B cell (primary cell): ENCODE measurements around the gene ZBTB21. TPM values are rescaled to one million over a fixed set of nuclear protein-coding genes. Genes with fewer than 3 reads are reported as not detected.

Experiments used
- ATAC-seq: fragments of 200-7000 bp; cut with Tn5 transposase; one replicate; pipeline ENCODE4 v1.10.0; 2021; ENCODE audit warnings: low read depth, mild to moderate bottlenecking, moderate number of reproducible peaks, moderate library complexity
- CTCF ChIA-PET: fragments of 350-600 bp; sonication (Branson Sonifier 250); formaldehyde crosslinking; loops from one replicate; lab custom pipeline; 2021; ENCODE audit warnings: antibody characterized with exemption, inconsistent platforms; lab: Charles Lee
- POLR2A ChIA-PET: fragments of 350-600 bp; sonication (Branson Sonifier 250); formaldehyde crosslinking; loops from one replicate; lab custom pipeline; 2021; ENCODE audit warnings: antibody characterized with exemption; lab: Charles Lee
- DNase-seq: peaks from one replicate; pipeline ENCODE4 v3.0.0; 2013
- H2AFZ ChIP-seq: 2 replicates; pipeline ENCODE4 v1.6.1; 2012; ENCODE audit warnings: mild to moderate bottlenecking, low read depth, low read length; ENCODE audit not compliant: insufficient read depth, poor library complexity, severe bottlenecking
- H3K27ac ChIP-seq, 2 donors: 1 replicate in 1 of 2; 2 replicates in 1 of 2; pipeline ENCODE4 v1.5.1; 2012 to 2013; ENCODE audit warnings: low read length in 2 of 2, mild to moderate bottlenecking in 2 of 2, moderate library complexity in 1 of 2
- H3K27me3 ChIP-seq, 4 experiments: fragments of 200-600 bp in 1 of 4; sonication (generic) in 1 of 4; replicated peaks in 1 of 4; 1 replicate in 2 of 4; 2 replicates in 2 of 4; pipeline versions ENCODE4 v1.6.1 to v1.7.0; 2013 to 2016; ENCODE audit warnings: low read length in 3 of 4, mild to moderate bottlenecking in 2 of 4, mixed read lengths in 1 of 4, moderate library complexity in 1 of 4; ENCODE audit not compliant: insufficient read depth in 4 of 4, control insufficient read depth in 3 of 4; ENCODE audit errors: control extremely low read depth in 1 of 4
- H3K36me3 ChIP-seq, 2 experiments: replicated peaks in 1 of 2; 1 replicate in 1 of 2; 2 replicates in 1 of 2; pipeline versions ENCODE4 v1.6.1 to v1.7.1; 2013; ENCODE audit warnings: low read length in 1 of 2; ENCODE audit not compliant: insufficient read depth in 2 of 2, control insufficient read depth in 1 of 2; ENCODE audit errors: control extremely low read depth in 1 of 2, extremely low read depth in 1 of 2
- H3K4me1 ChIP-seq, 2 donors: fragments of 200-600 bp in 1 of 2; sonication (generic) in 1 of 2; 1 replicate in 1 of 2; 2 replicates in 1 of 2; pipeline versions ENCODE4 v1.5.1 to v1.6.1; 2013 to 2017; ENCODE audit warnings: low read length in 2 of 2; ENCODE audit not compliant: control insufficient read depth in 2 of 2, insufficient read depth in 2 of 2
- H3K4me2 ChIP-seq: replicated peaks from 2 replicates; pipeline ENCODE3; 2012; ENCODE audit warnings: mild to moderate bottlenecking, low read depth, low read length; ENCODE audit not compliant: poor library complexity, severe bottlenecking
- H3K4me3 ChIP-seq, 5 experiments: fragments of 200-600 bp in 1 of 5; sonication (generic) in 1 of 5; 1 replicate in 3 of 5; 2 replicates in 2 of 5; pipeline versions ENCODE4 v1.5.1 to v1.7.0; 2011 to 2016; ENCODE audit warnings: low read length in 4 of 5, mild to moderate bottlenecking in 4 of 5, low read depth in 2 of 5, control low read depth in 1 of 5, moderate library complexity in 1 of 5; ENCODE audit not compliant: insufficient read depth in 1 of 5; ENCODE audit errors: control extremely low read depth in 1 of 5, extremely low read depth in 1 of 5
- H3K79me2 ChIP-seq: fragments of 200-600 bp; sonication (generic); one replicate; pipeline ENCODE4 v1.6.0; 2016; ENCODE audit warnings: low read length; ENCODE audit not compliant: control insufficient read depth, insufficient read depth
- H3K9ac ChIP-seq: fragments of 200-600 bp; sonication (generic); 2 replicates; pipeline ENCODE4 v1.6.1; 2017; ENCODE audit warnings: mild to moderate bottlenecking, low read length, moderate library complexity
- H3K9me3 ChIP-seq, 3 donors: one replicate each; pipeline versions ENCODE4 v1.6.1 to v1.7.1; 2013; ENCODE audit warnings: low read length in 2 of 3; ENCODE audit not compliant: control insufficient read depth in 2 of 3, insufficient read depth in 1 of 3; ENCODE audit errors: control extremely low read depth in 1 of 3
- H4K20me1 ChIP-seq: 2 replicates; pipeline ENCODE4 v1.6.0; 2012; ENCODE audit warnings: mild to moderate bottlenecking, low read length; ENCODE audit not compliant: insufficient read depth, control insufficient read depth, poor library complexity, severe bottlenecking
- H3K27ac Mint-ChIP-seq: one replicate; pipeline ENCODE4 v1.8.0; 2021; ENCODE audit warnings: mixed read lengths
- H3K27me3 Mint-ChIP-seq: one replicate; pipeline ENCODE4 v1.8.0; 2021; ENCODE audit warnings: mixed read lengths
- H3K4me1 Mint-ChIP-seq: one replicate; pipeline ENCODE4 v1.8.0; 2021; ENCODE audit warnings: mixed read lengths
- H3K4me3 Mint-ChIP-seq: one replicate; pipeline ENCODE4 v1.8.0; 2021; ENCODE audit warnings: mixed read lengths
- H3K9me3 Mint-ChIP-seq: one replicate; pipeline ENCODE4 v1.8.0; 2022; ENCODE audit warnings: mixed read lengths; ENCODE audit not compliant: insufficient read depth
- CTCF ChIP-seq: fragments of 200-600 bp; IDR thresholded peaks from one replicate; pipeline ENCODE4 v1.8.0; 2022; ENCODE audit warnings: antibody characterized with exemption, mild to moderate bottlenecking
- EZH2 ChIP-seq: IDR thresholded peaks from 2 replicates; pipeline ENCODE4 v1.6.1; 2012; ENCODE audit warnings: borderline replicate concordance, low read depth, mild to moderate bottlenecking, moderate library complexity, low read length; ENCODE audit not compliant: insufficient read depth, poor library complexity, severe bottlenecking
- WGBS: methylation state at CpG from one replicate; pipeline ENCODE4 v1.1.5; 2013; ENCODE audit warnings: missing lambda C conversion rate; ENCODE audit not compliant: insufficient coverage; 5-methylcytosine and 5-hydroxymethylcytosine counted together
- intact Hi-C: fragments of 100-400 bp; cut with micrococcal nuclease; formaldehyde crosslinking; loops from one replicate; pipeline ENCODE4 v1.10.0; 2022
- polyA plus RNA-seq: library from polyadenylated mRNA; depleted of rRNA; stranded (reverse); fragments of >200 nt; gene quantifications from 2 replicates; pipeline ENCODE4 v1.2.3, GENCODE V29; 2012
- total RNA-seq, 2 donors: library from RNA; stranded (reverse); fragments of 120-200 nt in 1 of 2; gene quantifications; 1 replicate in 1 of 2; 2 replicates in 1 of 2; pipeline versions ENCODE4 v1.2.3 to v1.2.4, GENCODE V29; 2013 to 2022

The ZBTB21 gene
- total and polyA plus RNA-seq, 2 donors (not counting 1 experiment from before 2014, with no cell fraction given): 12.4 to 40.1 TPM

- no peak for ATAC-seq
- Histone ChIP-seq H3K4me3 (no peak overlapping the region), H3K4me2 (no peak overlapping the region), H3K36me3 (peaks cover 0 to 16% of the 10 kb centered on the region in 2 experiments), H3K9ac (no peak overlapping the region), H4K20me1 (no peaks in the 10 kb centered on the region), H3K79me2 (no peaks in the 10 kb centered on the region), H3K4me1 (no peaks in the 10 kb centered on the region), H2AFZ (no peak overlapping the region), H3K27ac (no peak overlapping the region), H3K9me3 (peaks cover 0 to 3% (median 0%) of the 10 kb centered on the region in 3 donors), H3K27me3 (no peaks in the 10 kb centered on the region)
- Mint-ChIP-seq H3K4me1 (no peaks in the 10 kb centered on the region), H3K4me3 (no peak overlapping the region), H3K9me3 (peaks cover 8% of the 10 kb centered on the region), H3K27ac (no peak overlapping the region), H3K27me3 (no peaks in the 10 kb centered on the region)
- intact Hi-C loops: no loop called here
- no peak for TF ChIP-seq CTCF
- TF ChIP-seq EZH2: no peak
- no peak for DNase-seq
- CTCF ChIA-PET: no interaction called here
- WGBS: no CpG with 5 or more reads among the region's 3 CpGs
- POLR2A ChIA-PET: no interaction called here
These were observed 22.9 kb downstream of the ZBTB21 start for GRCh38 chr21:41987310-41987709.

GRCh38 chr21:41985662-41986416, 24.3 kb downstream of the ZBTB21 start:
- Mint-ChIP-seq H3K27ac (no peak overlapping the region), H3K4me3 (no peak overlapping the region), H3K4me1 (no peaks in the 10 kb centered on the region), H3K9me3 (peaks cover 8% of the 10 kb centered on the region), H3K27me3 (no peaks in the 10 kb centered on the region)
- Histone ChIP-seq H3K9ac (no peak overlapping the region), H3K27ac (no peak overlapping the region), H3K4me1 (no peaks in the 10 kb centered on the region), H3K36me3 (peaks cover 0 to 2% of the 10 kb centered on the region in 2 experiments), H4K20me1 (no peaks in the 10 kb centered on the region), H3K4me2 (no peak overlapping the region), H2AFZ (no peak overlapping the region), H3K27me3 (no peaks in the 10 kb centered on the region), H3K4me3 (no peak overlapping the region), H3K9me3 (peaks cover 0 to 3% (median 0%) of the 10 kb centered on the region in 3 donors), H3K79me2 (no peaks in the 10 kb centered on the region)
- ATAC-seq (no peak), DNase-seq (no peak)
- POLR2A ChIA-PET: no interaction called here
- intact Hi-C loops: no loop called here
- 95% methylated on average over 3 of the region's 6 CpGs for WGBS
- CTCF ChIA-PET: no interaction called here
- no peak for TF ChIP-seq CTCF
- no peak for TF ChIP-seq EZH2
